BJ (cell line): Measurements from ENCODE around the gene RDH5. TPM values are rescaled to one million over a fixed set of nuclear protein-coding genes. Genes with fewer than 3 reads are reported as not detected.

Experiments used
- CTCF ChIA-PET: fragments of 350-600 bp; formaldehyde crosslinking; extraction: SDS; loops from one replicate; lab custom pipeline; 2021; ENCODE audit warnings: antibody characterized with exemption, inconsistent platforms; lab: Yijun Ruan, JAX
- POLR2A ChIA-PET: fragments of 300-600 bp; sonication (Branson Sonifier 250); formaldehyde crosslinking; extraction: SDS; loops from one replicate; lab custom pipeline; 2021; ENCODE audit warnings: antibody characterized with exemption; lab: Charles Lee
- DNase-seq: peaks from one replicate; pipeline ENCODE4 v3.0.0-alpha.2; 2011; ENCODE audit warnings: low read depth
- H3K27me3 ChIP-seq: 2 replicates; pipeline ENCODE4 v1.6.0; 2011; ENCODE audit warnings: low read length; ENCODE audit not compliant: control insufficient read depth, insufficient read depth
- H3K36me3 ChIP-seq: 2 replicates; pipeline ENCODE4 v1.5.1; 2011; ENCODE audit warnings: low read length; ENCODE audit not compliant: control insufficient read depth, insufficient read depth
- H3K4me3 ChIP-seq: 2 replicates; pipeline ENCODE4 v1.5.1; 2011; ENCODE audit warnings: low read depth, mild to moderate bottlenecking, control low read depth, low read length
- polyA plus RNA-seq: library from polyadenylated mRNA; depleted of rRNA; stranded (reverse); fragments of >200 nt; gene quantifications from 2 replicates; pipeline ENCODE4 v1.2.3, GENCODE V29; 2011
- TF ChIP-seq, protein P1 (sequence below): IDR thresholded peaks from 2 replicates; pipeline ENCODE4 v1.5.1; 2011; ENCODE audit warnings: low read depth, mild to moderate bottlenecking, control low read depth, inconsistent platforms, low read length, moderate library complexity; ENCODE audit not compliant: insufficient read depth

The RDH5 gene
- polyA plus RNA-seq, 1 experiment, result 6.2 TPM

DNA sequence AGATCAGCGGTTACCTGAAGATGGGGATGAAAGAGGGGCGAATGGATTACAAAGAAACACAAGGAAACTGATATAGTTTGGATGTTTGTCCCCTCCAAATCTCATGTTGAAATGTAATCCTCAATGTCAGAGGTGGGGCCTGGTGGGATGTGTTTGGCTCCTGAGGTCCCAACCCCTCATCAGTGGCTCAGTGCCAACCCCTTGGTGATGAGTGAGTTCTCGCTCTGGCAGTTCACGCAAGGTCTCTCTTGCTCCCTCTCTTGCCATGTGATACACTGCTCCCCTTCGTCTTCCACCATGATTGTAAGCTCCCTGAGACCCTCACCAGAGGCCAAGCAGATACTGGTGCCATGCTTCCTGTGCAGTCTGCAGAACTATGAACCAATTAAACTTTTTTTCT lies 40.5 kb upstream of the RDH5 start:
- Histone ChIP-seq H3K27me3 (no peaks in the 10 kb centered on the region; the same call in 1 of the 2 replicates), H3K4me3 (no peak overlapping the region), H3K36me3 (no peaks in the 10 kb centered on the region)
- TF ChIP-seq, protein P1, sequence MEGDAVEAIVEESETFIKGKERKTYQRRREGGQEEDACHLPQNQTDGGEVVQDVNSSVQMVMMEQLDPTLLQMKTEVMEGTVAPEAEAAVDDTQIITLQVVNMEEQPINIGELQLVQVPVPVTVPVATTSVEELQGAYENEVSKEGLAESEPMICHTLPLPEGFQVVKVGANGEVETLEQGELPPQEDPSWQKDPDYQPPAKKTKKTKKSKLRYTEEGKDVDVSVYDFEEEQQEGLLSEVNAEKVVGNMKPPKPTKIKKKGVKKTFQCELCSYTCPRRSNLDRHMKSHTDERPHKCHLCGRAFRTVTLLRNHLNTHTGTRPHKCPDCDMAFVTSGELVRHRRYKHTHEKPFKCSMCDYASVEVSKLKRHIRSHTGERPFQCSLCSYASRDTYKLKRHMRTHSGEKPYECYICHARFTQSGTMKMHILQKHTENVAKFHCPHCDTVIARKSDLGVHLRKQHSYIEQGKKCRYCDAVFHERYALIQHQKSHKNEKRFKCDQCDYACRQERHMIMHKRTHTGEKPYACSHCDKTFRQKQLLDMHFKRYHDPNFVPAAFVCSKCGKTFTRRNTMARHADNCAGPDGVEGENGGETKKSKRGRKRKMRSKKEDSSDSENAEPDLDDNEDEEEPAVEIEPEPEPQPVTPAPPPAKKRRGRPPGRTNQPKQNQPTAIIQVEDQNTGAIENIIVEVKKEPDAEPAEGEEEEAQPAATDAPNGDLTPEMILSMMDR, result no peak
- ChIA-PET POLR2A (no interaction called here), CTCF (interaction anchor here (1.2 kb wide), 1 partner anchor 41 kb away, joined by 4 read pairs; the partner anchor contains the start of gene RDH5)
- no peak for DNase-seq

- CTCF ChIA-PET, result interaction anchor here (0.8 to 2.8 kb wide), 14 partner anchors 11 to 276 kb away, joined by 3 to 24 read pairs (median 4); partner anchors contain the start of genes BLOC1S1 and RDH5
- TF ChIP-seq, protein P1, result peak; percentile 48
- no peak for DNase-seq
- POLR2A ChIA-PET, result no interaction called here
- Histone ChIP-seq H3K4me3 (no peak overlapping the region), H3K27me3 (no peaks in the 10 kb centered on the region; the same call in 1 of the 2 replicates), H3K36me3 (no peaks in the 10 kb centered on the region)
Observed at GRCh38 chr12:55681142-55682077, 38.8 kb upstream of the RDH5 start.

DNA sequence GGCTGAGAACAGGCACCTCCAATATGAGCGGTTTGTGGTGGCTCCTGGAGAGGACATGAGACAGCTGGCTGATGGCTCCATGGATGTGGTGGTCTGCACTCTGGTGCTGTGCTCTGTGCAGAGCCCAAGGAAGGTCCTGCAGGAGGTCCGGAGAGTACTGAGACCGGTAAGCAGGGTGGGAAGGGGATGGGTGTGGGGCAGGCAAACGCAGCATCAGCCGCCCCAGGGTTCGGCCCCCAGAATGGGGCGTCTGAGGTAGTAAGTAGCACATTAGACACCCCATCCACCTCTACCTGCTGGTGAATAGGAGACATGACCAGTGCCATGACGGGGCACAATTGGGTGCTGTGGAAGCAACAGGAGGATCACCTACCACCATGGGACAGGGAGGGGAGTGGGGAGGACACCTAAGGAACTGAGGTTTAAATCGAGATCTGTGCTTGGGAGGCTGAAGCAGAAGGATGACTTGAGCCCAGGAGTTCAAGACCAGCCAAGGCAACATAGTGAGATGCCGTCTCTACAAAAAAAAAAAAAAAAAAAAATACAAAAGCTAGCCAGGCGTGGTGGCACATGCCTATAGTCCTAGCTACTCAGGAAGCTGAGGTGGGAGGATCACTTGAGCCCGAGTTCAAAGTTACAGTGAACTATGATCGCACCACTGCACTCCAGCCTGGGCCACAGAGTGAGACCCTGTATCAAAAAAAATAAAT lies 38.0 kb upstream of the RDH5 start:
- Histone ChIP-seq H3K36me3 (no peaks in the 10 kb centered on the region), H3K4me3 (no peak overlapping the region), H3K27me3 (no peaks in the 10 kb centered on the region; the same call in 1 of the 2 replicates)
- TF ChIP-seq, protein P1, result no peak
- ChIA-PET POLR2A (no interaction called here), CTCF (interaction anchor here (0.8 to 2.8 kb wide), 14 partner anchors 9 to 275 kb away, joined by 3 to 24 read pairs (median 4); partner anchors contain the start of genes BLOC1S1 and RDH5)
- DNase-seq, result no peak

DNA sequence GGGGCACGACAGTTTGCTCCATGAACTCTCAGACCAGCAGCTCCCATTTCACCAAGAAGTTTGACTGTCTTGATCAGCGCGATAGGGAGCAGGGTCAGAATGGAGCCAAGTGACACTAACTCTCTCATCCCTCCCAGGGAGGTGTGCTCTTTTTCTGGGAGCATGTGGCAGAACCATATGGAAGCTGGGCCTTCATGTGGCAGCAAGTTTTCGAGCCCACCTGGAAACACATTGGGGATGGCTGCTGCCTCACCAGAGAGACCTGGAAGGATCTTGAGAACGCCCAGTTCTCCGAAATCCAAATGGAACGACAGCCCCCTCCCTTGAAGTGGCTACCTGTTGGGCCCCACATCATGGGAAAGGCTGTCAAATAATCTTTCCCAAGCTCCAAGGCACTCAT lies 36.5 kb upstream of the RDH5 start:
- Histone ChIP-seq H3K36me3 (no peaks in the 10 kb centered on the region), H3K4me3 (no peak overlapping the region), H3K27me3 (no peaks in the 10 kb centered on the region; the same call in 1 of the 2 replicates)
- ChIA-PET POLR2A (no interaction called here), CTCF (interaction anchor here (0.8 to 2.8 kb wide), 5 partner anchors 10 to 53 kb away, joined by 3 to 24 read pairs (median 3); partner anchors contain the start of gene RDH5)
- TF ChIP-seq, protein P1, result no peak
- DNase-seq, result no peak
